GM18867 (cell line): ENCODE results near the gene NOL9.

Experiments
- ATAC-seq: cut with Tn5 transposase; IDR thresholded peaks from one replicate; pipeline ENCODE4 v1.9.1; 2021; ENCODE audit warnings: mild to moderate bottlenecking, moderate library complexity; ENCODE audit not compliant: unreplicated experiment

The NOL9 gene

DNA sequence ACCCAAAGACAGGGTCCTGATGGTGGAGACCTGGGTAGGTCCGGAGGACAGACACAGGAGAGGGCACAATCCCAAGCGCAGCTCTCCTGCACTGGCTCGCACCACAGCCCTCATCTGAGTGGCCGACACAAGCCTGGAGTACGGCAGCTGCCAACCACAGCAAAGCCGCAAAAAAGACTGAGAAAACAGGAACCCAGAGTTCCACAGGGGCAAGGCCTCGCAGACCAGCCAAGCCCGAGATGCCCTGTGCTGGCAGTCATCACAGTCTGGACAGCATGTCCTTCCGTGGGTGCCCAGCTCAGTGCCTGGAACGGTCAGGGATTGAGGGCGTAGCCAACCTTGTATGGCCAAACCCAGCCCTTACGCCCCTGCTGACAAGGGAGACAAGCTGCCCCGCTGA, 36.9 kb upstream of the NOL9 start:
- no peak for ATAC-seq

DNA sequence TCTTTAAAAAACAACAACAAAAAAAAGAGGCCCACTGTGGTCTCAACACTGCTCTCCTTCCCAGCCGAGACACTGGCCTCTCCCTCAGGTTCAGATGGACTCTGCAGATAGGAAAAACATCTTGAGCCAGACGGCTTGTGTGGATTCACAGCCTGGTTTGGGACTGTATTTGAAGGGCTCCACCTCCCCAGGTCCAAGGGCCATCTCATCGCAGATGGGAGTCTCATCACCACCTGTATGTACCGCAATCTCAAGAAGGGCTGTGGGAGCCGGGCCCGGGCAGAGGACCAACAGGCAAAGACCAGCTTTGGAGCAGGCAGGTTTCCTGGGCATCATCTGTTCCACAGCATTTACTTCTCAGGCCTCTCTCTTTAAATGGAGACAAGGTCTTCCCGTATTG, 35.7 kb upstream of the NOL9 start:
- no peak for ATAC-seq

DNA sequence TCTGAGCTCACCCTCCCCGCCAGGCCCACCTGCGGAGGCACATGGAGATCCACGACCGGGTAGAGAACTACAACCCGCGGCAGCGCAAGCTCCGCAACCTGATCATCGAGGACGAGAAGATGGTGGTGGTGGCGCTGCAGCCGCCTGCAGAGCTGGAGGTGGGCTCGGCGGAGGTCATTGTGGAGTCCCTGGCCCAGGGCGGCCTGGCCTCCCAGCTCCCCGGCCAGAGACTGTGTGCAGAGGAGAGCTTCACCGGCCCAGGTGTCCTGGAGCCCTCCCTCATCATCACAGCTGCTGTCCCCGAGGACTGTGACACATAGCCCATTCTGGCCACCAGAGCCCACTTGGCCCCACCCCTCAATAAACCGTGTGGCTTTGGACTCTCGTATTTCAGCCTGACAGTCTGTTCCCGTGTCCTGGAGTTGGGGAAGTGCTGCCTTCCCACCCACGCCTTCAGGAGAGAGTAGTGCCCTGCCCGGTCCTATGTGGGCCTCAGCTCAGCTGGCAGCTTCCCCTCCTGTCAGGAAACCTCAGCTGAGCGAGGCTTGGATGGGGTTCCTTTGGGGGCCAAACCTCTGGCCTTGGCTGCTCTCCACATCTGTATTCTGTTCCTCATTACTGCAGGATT, 34.7 kb upstream of the NOL9 start:
- ATAC-seq = no peak

GRCh38 chr1:6588128-6588892, 34.0 kb upstream of the NOL9 start:
- ATAC-seq = no peak

DNA sequence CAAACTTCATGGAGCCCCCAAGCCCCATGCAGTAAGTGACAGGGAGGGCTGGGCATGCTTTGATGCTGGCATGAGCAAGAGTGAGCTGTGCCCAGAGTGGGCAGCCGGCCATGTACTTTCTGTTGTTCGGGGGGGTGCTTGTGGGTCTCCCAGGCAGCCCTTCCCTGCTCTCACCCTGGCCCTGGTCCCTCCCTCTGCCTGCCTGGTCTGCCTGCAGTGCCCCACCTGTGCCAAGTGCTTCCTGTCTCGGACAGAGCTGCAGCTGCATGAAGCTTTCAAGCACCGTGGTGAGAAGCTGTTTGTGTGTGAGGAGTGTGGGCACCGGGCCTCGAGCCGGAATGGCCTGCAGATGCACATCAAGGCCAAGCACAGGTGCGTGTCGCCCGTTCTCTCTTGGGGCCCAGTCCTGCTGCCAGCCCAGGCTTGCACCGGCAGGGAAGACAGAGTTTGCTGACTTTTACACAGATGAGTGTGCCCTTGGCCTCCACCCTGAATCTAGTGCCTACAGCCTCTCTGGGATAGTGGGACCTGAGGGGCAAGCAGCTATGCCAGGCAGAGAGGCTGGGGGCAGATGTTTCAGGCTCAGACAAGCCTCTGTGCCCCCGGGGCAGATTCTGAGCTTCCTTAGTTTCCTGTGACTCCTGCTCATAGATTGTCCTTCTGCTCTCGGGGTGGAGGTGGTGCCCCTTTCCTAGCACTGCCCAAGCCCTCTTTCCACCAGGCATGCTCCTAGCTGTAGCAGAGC, 33.1 kb upstream of the NOL9 start:
- no peak for ATAC-seq

DNA sequence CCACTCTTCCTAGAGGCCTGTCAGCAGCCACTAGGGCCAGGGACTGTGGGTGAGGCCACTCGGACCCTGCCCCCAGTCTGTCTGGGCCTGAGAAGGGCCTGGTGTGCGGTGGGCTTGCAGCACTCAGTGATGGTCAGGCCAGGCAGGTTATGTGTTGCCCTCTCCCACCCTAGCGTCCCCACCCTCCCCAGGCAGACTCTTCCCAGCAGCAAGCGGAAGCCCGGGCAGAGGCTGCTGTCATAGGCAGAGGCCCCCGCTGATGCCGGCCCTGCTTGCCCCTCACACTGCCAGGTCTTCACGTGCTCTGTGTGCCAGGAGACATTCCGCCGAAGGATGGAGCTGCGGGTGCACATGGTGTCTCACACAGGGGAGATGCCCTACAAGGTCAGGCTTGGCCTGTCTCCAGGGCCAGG, 32.1 kb upstream of the NOL9 start:
- ATAC-seq = no peak

- ATAC-seq = no peak
Observed at GRCh38 chr1:6585841-6586240, 31.5 kb upstream of the NOL9 start.

- ATAC-seq = no peak
Observed at GRCh38 chr1:6585081-6585722, 30.9 kb upstream of the NOL9 start.

DNA sequence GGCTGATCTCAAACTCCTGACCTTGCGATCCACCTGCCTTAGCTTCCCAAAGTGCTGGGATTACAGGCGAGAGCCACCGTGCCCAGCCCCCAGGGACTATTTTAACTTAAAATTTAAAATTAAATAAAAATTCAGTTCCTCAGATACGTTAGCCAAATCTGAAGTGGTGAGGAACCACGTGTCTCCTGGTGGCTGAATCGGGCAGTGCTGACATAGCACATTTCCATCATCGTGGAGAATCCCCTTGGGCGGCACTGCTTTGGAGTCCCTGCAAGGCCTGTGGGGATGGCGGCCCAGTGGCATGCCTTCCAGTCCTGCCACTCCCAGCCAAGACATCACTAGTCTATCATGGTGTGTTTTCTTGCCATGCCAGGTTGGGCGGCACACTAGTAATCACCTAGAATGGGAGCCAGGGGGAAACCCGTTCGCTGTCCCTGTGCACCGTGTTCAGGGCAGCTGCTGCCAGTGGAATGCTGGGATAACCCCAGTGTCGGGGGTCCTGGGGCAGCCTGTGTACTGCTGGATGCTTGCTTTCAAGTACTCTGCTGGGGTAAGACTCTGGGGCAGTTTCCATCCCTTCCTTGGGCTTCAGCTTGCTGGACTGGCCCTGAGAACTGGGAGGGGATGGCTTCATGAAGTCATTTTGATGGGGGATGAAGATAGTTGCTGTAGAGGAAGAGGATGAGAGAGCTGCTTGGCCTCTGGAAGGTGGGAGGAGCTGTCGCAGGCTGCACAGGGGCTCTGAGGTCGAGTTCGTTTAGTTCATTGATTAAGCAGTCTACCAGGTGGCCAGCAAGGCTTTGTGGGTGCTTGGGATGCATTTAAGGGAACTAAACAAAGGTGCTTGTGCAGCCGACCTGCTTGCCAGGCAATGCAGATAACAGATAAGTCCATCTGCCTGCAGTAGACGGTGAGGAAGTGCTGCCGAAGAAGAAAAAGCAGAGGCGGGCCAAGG, 30.1 kb upstream of the NOL9 start:
- no peak for ATAC-seq

DNA sequence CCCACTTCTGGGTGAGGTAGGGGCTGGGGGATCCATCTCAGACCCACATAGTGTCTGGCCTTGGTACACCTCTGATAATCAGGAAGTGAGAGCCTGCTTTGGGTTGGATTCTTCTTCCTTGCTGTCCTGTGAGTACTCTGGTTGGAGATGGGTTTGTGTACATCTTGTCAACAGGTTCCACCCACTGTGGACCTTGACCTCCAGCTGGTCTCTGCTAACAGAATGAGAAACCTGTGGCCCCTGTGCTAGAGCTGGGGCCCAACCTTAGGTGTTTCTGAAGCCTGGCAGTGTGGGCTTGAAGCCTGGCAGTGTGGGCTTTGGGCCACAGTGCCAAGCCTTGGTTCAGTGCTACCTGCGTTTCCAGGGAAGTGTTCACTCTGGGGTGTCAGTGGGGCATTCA, 28.1 kb upstream of the NOL9 start:
- ATAC-seq = no peak

DNA sequence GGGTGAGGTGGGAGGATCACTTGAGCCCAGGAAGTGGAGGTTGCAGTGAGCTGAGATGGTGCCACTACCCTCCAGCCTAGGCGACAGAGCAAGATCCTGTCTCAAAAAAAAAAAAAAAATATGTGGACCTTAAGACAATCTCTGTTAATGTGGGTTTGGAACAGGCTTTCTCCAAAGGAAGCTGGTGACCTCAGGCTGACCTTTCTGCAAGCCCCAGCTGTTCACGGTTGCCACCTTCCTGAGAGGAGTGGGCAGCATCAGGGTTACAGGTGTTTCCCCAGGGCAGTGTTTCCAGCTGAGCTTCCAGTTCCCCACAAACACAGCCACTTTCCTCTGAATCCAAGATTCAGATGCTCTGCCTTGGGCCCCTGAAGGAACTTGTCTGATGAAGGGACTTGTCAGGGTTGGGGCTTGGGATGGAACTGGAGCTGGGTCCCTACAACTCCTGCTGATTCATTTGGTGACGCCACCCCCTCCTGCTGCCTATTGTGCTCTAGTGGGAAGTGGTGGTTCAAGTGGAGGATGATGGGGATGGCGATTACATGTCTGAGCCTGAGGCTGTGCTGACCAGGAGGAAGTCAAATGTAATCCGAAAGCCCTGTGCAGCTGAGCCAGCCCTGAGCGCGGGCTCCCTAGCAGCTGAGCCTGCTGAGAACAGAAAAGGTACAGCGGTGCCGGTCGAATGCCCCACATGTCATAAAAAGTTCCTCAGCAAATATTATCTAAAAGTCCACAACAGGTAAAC, 27.4 kb upstream of the NOL9 start:
- ATAC-seq = no peak

DNA sequence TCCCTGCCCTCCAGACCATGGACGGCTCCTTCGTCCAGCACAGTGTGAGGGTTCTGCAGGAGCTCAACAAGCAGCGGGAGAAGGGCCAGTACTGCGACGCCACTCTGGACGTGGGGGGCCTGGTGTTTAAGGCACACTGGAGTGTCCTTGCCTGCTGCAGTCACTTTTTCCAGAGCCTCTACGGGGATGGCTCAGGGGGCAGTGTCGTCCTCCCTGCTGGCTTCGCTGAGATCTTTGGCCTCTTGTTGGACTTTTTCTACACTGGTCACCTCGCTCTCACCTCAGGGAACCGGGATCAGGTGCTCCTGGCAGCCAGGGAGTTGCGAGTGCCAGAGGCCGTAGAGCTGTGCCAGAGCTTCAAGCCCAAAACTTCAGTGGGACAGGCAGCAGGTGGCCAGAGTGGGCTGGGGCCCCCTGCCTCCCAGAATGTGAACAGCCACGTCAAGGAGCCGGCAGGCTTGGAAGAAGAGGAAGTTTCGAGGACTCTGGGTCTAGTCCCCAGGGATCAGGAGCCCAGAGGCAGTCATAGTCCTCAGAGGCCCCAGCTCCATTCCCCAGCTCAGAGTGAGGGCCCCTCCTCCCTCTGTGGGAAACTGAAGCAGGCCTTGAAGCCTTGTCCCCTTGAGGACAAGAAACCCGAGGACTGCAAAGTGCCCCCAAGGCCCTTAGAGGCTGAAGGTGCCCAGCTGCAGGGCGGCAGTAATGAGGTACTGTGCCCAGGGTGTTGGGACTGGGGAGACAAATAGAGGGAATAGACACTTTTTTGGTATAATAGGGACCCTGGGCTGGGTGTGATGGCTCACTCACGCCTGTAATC, 26.5 kb upstream of the NOL9 start:
- no peak for ATAC-seq

- peak; percentile 1 for ATAC-seq
Observed at GRCh38 chr1:6580119-6580592, 25.8 kb upstream of the NOL9 start.

DNA sequence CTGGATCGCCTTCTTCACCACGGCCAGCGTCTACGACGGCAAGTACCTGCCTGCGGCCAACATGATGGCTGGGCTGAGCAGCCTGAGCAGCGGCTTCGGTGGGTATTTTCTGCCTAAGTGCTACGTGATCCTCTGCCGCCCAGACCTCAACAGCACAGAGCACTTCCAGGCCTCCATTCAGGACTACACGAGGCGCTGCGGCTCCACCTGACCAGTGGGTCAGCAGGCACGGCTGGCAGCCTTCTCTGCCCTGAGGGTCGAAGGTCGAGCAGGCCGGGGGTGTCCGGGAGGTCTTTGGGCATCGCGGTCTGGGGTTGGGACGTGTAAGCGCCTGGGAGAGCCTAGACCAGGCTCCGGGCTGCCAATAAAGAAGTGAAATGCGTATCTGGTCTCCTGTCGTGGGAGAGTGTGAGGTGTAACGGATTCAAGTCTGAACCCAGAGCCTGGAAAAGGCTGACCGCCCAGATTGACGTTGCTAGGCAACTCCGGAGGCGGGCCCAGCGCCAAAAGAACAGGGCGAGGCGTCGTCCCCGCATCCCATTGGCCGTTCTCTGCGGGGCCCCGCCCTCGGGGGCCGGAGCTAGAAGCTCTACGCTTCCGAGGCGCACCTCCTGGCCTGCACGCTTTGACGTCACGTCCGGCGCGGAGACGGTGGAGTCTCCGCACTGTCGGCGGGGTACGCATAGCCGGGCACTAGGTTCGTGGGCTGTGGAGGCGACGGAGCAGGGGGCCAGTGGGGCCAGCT, 25.2 kb upstream of the NOL9 start, which contains the start of gene ZBTB48:
Gene ZBTB48, plus strand, starts transcription at position 621 of the 745 bp plus-strand sequence. CDS start 616 bp downstream, outside the sequence.
- ATAC-seq = peak; percentile 93

- no peak for ATAC-seq
Observed at GRCh38 chr1:6578624-6579373, 24.5 kb upstream of the NOL9 start.

GRCh38 chr1:6577831-6578525, 23.7 kb upstream of the NOL9 start:
- ATAC-seq = no peak

DNA sequence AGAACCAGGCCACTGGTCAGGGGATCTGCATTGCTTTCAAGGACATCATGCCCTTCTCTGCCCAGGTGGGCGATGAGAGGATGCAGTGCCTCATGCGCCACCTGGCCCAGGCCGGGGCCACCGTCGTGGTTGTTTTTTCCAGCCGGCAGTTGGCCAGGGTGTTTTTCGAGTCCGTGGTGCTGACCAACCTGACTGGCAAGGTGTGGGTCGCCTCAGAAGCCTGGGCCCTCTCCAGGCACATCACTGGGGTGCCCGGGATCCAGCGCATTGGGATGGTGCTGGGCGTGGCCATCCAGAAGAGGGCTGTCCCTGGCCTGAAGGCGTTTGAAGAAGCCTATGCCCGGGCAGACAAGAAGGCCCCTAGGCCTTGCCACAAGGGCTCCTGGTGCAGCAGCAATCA, 20.5 kb upstream of the NOL9 start:
- no peak for ATAC-seq
